Thyroid gland (tissue), 4 donors: ENCODE measurements around the gene NSRP1. TPM values are rescaled to one million over a fixed set of nuclear protein-coding genes. Genes with fewer than 3 reads are reported as not detected.

Experiments used
- DNase-seq, 2 donors: peaks; one replicate each; pipeline ENCODE4 v3.0.0-alpha.2; 2019
- H3K27ac ChIP-seq, 3 donors: fragments of 200-600 bp; sonication (generic); 1 replicate in 2 of 3; 2 replicates in 1 of 3; pipeline ENCODE4 v1.5.1; 2016 to 2019; ENCODE audit warnings: mild to moderate bottlenecking in 1 of 3, moderate library complexity in 1 of 3
- H3K27me3 ChIP-seq: fragments of 200-600 bp; sonication (generic); one replicate; pipeline ENCODE4 v1.5.1; 2019
- H3K36me3 ChIP-seq, 2 donors: fragments of 200-600 bp; sonication (generic); one replicate each; pipeline ENCODE4 v1.5.1; 2016 to 2019
- H3K4me1 ChIP-seq, 2 donors: fragments of 200-600 bp; sonication (generic); one replicate each; pipeline ENCODE4 v1.5.1; 2017 to 2019
- H3K4me3 ChIP-seq, 3 donors: fragments of 200-600 bp; sonication (generic); replicated peaks in 1 of 3; 1 replicate in 2 of 3; 2 replicates in 1 of 3; pipeline ENCODE4 v1.5.1; 2016; ENCODE audit warnings: mild to moderate bottlenecking in 1 of 3
- H3K9me3 ChIP-seq: fragments of 200-600 bp; sonication (generic); one replicate; pipeline ENCODE4 v1.5.1; 2017
- CTCF ChIP-seq, 6 experiments: fragments of 200-600 bp in 3 of 6; fragments of 450-650 bp in 3 of 6; sonication (generic) in 3 of 6; IDR thresholded peaks; one replicate each; pipeline ENCODE4 v1.5.1; 2016 to 2019; ENCODE audit warnings: antibody characterized with exemption in 6 of 6, mild to moderate bottlenecking in 2 of 6, inconsistent platforms in 1 of 6, moderate library complexity in 1 of 6
- POLR2A ChIP-seq, 2 donors: fragments of 450-650 bp; IDR thresholded peaks; one replicate each; pipeline ENCODE4 v1.6.1; 2017; ENCODE audit warnings: antibody characterized with exemption in 2 of 2, mild to moderate bottlenecking in 2 of 2, moderate library complexity in 1 of 2
- WGBS, 2 donors: methylation state at CpG; one replicate each; pipeline ENCODE4 v1.1.5; 2017; 5-methylcytosine and 5-hydroxymethylcytosine counted together
- intact Hi-C: fragments of 100-400 bp; cut with DNase I; formaldehyde crosslinking; loops from one replicate; pipeline ENCODE4 v1.15.1; 2023
- total RNA-seq, 4 donors: library from RNA; depleted of rRNA; stranded (reverse); fragments of >200 nt; gene quantifications; one replicate each; pipeline ENCODE4 v1.2.3, GENCODE V29; 2016

NSRP1 gene
- total RNA-seq, 4 donors from 2014 or later = 21.3 to 33.3 (median 25.5) TPM

GRCh38 chr17:30221346-30221745 is 104.7 kb downstream of the NSRP1 start:
- TF ChIP-seq CTCF (IDR thresholded peaks at IDR 0.05) = no peak
- TF ChIP-seq POLR2A (IDR thresholded peaks at IDR 0.05) = no peak
- no peaks in the 10 kb centered on the region for H3K9me3 ChIP-seq
- DNase-seq = no peak
- no peaks in the 10 kb centered on the region for H3K4me1 ChIP-seq
- no peak overlapping the region for H3K4me3 ChIP-seq
- intact Hi-C loops = no loop called here
- H3K27ac ChIP-seq = no peak overlapping the region
- H3K27me3 ChIP-seq = no peaks in the 10 kb centered on the region
- H3K36me3 ChIP-seq = no peaks in the 10 kb centered on the region
- WGBS, 2 donors = 85% methylated on average over 8 of the region's 10 CpGs; no CpG with 5 or more reads in 1 of the 2 donors

- H3K4me3 ChIP-seq = no peak overlapping the region
- H3K27ac ChIP-seq = no peak overlapping the region
- H3K9me3 ChIP-seq = no peaks in the 10 kb centered on the region
- DNase-seq = no peak
- no peaks in the 10 kb centered on the region for H3K4me1 ChIP-seq
- no peaks in the 10 kb centered on the region for H3K36me3 ChIP-seq
- 79 to 85% methylated on average over 4 of the region's 4 CpGs for WGBS, 2 donors
- TF ChIP-seq POLR2A (IDR thresholded peaks at IDR 0.05) = no peak
- TF ChIP-seq CTCF (IDR thresholded peaks at IDR 0.05) = no peak
- no peaks in the 10 kb centered on the region for H3K27me3 ChIP-seq
- intact Hi-C loops = no loop called here
Observed at GRCh38 chr17:30222251-30222650, 105.6 kb downstream of the NSRP1 start.

GRCh38 chr17:30222721-30223175 is 106.1 kb downstream of the NSRP1 start:
- Histone ChIP-seq H3K9me3 (no peaks in the 10 kb centered on the region), H3K4me3 (no peak overlapping the region), H3K27ac (no peak overlapping the region), H3K27me3 (no peaks in the 10 kb centered on the region), H3K36me3 (no peaks in the 10 kb centered on the region), H3K4me1 (no peaks in the 10 kb centered on the region)
- DNase-seq = no peak
- intact Hi-C loops = no loop called here
- WGBS, 2 donors = 84 to 86% methylated on average over 13 of the region's 13 CpGs
- TF ChIP-seq POLR2A (IDR thresholded peaks at IDR 0.05) (no peak), CTCF (IDR thresholded peaks at IDR 0.05) (no peak)

GRCh38 chr17:30224419-30224960 is 107.9 kb downstream of the NSRP1 start:
- no peaks in the 10 kb centered on the region for H3K4me1 ChIP-seq
- no peaks in the 10 kb centered on the region for H3K36me3 ChIP-seq
- no peaks in the 10 kb centered on the region for H3K9me3 ChIP-seq
- no peak overlapping the region for H3K4me3 ChIP-seq
- no peak overlapping the region for H3K27ac ChIP-seq
- no peak for DNase-seq
- WGBS, 2 donors = 73 to 76% methylated on average over 8 of the region's 8 CpGs
- no peaks in the 10 kb centered on the region for H3K27me3 ChIP-seq
- TF ChIP-seq CTCF (IDR thresholded peaks at IDR 0.05) = no peak
- intact Hi-C loops = no loop called here

GRCh38 chr17:30225112-30225511 is 108.5 kb downstream of the NSRP1 start:
- no peak for DNase-seq
- WGBS, 2 donors = 88 to 91% methylated on average over 3 of the region's 3 CpGs
- H3K27me3 ChIP-seq = no peaks in the 10 kb centered on the region
- H3K27ac ChIP-seq = no peak overlapping the region
- intact Hi-C loops = no loop called here
- H3K4me3 ChIP-seq = no peak overlapping the region
- no peaks in the 10 kb centered on the region for H3K36me3 ChIP-seq
- H3K4me1 ChIP-seq = no peaks in the 10 kb centered on the region
- TF ChIP-seq POLR2A (IDR thresholded peaks at IDR 0.05) = no peak
- TF ChIP-seq CTCF (IDR thresholded peaks at IDR 0.05) = no peak
- no peaks in the 10 kb centered on the region for H3K9me3 ChIP-seq
